ENCODE results near the gene PRORP.
"Not testable (repeated sequence)": the region's sequence is repeated elsewhere in the genome, so short reads cannot be mapped to it uniquely, and the experiment has no call there.

PRORP gene

GRCh38 chr14:35140718-35141581 lies 18.6 kb downstream of the PRORP start:
- DNase-seq, result no peak

GRCh38 chr14:35144029-35144428 lies 21.7 kb downstream of the PRORP start:
- no peak for DNase-seq

GRCh38 chr14:35146711-35147149 lies 24.4 kb downstream of the PRORP start:
- no peak for DNase-seq

GRCh38 chr14:35147186-35147585 lies 24.8 kb downstream of the PRORP start:
- no peak for DNase-seq

- DNase-seq, result no peak
These were observed 25.4 kb downstream of the PRORP start for GRCh38 chr14:35147711-35148110.

- no peak for DNase-seq
These were observed 26.9 kb downstream of the PRORP start for GRCh38 chr14:35149239-35149638.

DNA sequence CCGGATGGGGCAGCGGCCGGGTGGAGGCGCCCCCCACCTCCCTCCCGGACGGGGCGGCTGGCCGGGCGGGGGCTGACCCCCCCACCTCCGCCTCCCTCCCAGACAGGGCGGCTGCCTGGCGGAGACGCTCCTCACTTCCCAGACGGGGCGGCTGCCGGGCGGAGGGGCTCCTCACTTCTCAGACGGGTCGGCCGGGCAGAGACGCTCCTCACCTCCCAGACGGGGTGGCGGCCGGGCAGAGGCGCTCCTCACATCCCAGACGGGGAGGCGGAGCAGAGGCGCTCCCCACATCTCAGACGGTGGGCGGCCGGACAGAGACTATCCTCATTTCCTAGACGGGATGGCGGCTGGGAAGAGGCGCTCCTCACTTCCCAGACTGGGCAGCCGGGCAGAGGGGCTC lies 30.2 kb downstream of the PRORP start:
- not testable (repeated sequence) for DNase-seq

DNA sequence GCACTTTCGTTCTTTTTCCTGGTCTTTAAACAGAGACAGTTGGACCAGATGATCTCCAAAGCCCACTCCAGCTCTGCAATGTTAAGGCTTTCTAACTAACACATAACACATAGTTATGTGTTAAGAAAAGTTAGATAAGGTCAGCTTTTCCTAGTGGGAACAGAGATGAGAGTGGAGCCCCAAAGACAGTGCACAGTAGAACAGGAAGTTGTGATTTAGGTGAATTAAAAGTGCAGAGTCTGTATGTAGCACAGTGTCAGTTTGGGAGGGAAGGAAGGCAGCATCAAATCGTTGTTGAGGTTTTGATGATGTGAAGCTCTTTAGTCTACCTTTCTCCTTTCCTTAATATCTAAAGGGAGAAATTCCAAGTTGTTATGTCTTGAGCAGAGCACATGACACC lies 31.7 kb downstream of the PRORP start:
- no peak for DNase-seq

- DNase-seq, result peak; percentile 36
These were observed 33.6 kb downstream of the PRORP start for GRCh38 chr14:35155962-35156361.

- DNase-seq, result no peak
These were observed 36.1 kb downstream of the PRORP start for GRCh38 chr14:35158491-35158890.

DNA sequence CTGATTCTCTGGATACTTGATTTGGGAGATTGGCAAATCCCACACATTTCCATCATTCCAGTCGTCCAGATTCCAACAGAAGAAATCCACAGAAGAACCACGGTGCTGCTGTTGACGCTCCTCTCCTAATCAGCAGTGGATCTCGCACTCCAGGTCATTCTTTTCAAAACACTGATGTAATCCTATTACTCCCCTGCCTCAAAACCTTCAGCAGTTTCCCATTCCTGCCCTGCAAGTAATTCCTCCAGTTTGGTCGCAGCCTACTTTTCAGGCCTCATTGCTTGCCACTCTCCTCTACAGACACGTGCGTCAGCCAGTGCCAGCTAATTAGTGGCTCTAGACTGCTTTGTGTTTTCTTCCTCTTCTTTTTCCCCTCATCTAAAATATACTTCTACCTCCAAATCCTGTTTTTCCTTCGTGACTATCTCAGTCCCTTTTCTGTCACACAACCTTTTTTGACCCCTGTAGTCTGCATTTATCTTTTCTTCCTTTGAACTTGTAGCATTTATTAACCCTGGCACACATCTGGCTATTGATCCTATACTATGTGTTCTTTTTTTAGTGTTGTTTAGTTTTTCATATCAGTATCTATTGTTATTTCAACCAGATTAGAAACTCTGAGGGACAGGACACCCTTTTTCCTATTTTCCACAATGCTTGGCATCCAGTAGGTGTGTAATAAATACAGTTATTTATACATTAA lies 36.8 kb downstream of the PRORP start:
- DNase-seq, result no peak

GRCh38 chr14:35159742-35160409 lies 37.5 kb downstream of the PRORP start:
- no peak for DNase-seq

GRCh38 chr14:35161231-35161630 lies 38.9 kb downstream of the PRORP start:
- peak; percentile 61 for DNase-seq

DNA sequence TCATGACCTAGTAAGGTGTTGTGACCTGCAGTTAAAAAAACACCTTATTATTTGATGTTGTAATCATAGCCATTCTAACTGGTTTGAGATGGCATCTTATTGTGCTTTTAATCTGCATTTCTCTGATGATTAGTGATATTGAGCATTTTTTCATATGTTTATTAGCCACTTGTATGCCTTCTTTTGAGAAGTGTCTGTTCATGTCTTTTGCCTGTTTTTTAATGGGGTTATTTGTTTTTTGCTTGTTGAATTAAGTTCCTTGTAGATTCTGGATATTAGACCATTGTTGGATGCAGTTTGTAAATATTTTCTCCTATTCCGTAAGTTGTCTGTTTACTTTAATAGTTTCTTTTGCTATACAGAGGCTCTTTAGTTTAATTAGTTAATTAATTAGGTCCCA lies 41.0 kb downstream of the PRORP start:
- DNase-seq, result no peak

- DNase-seq, result no peak
These were observed 42.5 kb downstream of the PRORP start for GRCh38 chr14:35164849-35165248.

DNA sequence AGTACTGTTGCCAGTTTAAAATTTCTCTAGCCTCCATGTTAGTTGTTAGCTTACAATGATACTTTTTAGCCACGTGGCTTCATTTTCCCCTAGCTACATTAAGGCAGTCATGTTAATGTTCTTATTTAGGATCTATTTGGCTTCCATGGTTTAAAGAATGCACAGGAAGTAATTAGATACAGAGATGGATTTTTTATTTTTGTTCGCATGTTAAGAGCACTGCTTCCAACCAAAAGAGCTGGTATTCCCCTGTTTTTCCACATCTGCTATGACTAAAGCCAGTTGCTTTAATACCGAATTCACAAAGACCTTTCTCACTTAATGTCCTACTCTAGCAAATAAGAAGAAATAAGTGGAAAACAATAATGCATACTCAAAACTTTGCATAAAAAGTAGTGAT lies 45.1 kb downstream of the PRORP start:
- DNase-seq, result no peak

Data from CD4-positive, alpha-beta T cell treated with Interleukin-21 for 1 hour (primary cell).